ENCODE measurements around the gene POLQ.
"Not testable (repeated sequence)": the region's sequence is repeated elsewhere in the genome, so short reads cannot be mapped to it uniquely, and the experiment has no call there.

POLQ gene

GRCh38 chr3:121467085-121467484 is 78.7 kb downstream of the POLQ start:
- TF ChIP-seq CTCF (IDR thresholded peaks at IDR 0.05; ENCODE audit: insufficient read depth, low read depth, low read length, missing control alignments) = no peak
- no peak for DNase-seq (ENCODE audit: low read depth)
- H3K4me3 ChIP-seq (ENCODE audit: low read length) = no peak overlapping the region

GRCh38 chr3:121463745-121464144 is 82.0 kb downstream of the POLQ start:
- no peak overlapping the region for H3K4me3 ChIP-seq (ENCODE audit: low read length)
- no peak for TF ChIP-seq CTCF (IDR thresholded peaks at IDR 0.05; ENCODE audit: insufficient read depth, low read depth, low read length, missing control alignments)
- DNase-seq (ENCODE audit: low read depth) = no peak

- peak; percentile 18 for DNase-seq (ENCODE audit: low read depth)
- H3K4me3 ChIP-seq (ENCODE audit: low read length) = no peak overlapping the region
- no peak for TF ChIP-seq CTCF (IDR thresholded peaks at IDR 0.05; ENCODE audit: insufficient read depth, low read depth, low read length, missing control alignments)
Measured at GRCh38 chr3:121462565-121462964, 83.2 kb downstream of the POLQ start.

GRCh38 chr3:121451752-121452151 is 94.0 kb downstream of the POLQ start:
- not testable (repeated sequence) for DNase-seq (ENCODE audit: low read depth); H3K4me3 ChIP-seq (ENCODE audit: low read length)

- DNase-seq (ENCODE audit: low read depth) = no peak
- TF ChIP-seq CTCF (IDR thresholded peaks at IDR 0.05; ENCODE audit: insufficient read depth, low read depth, low read length, missing control alignments) = no peak
- no peak overlapping the region for H3K4me3 ChIP-seq (ENCODE audit: low read length)
Measured at GRCh38 chr3:121443456-121443855, 102.3 kb downstream of the POLQ start.

GRCh38 chr3:121436641-121437040 is 109.1 kb downstream of the POLQ start:
- TF ChIP-seq CTCF (IDR thresholded peaks at IDR 0.05; ENCODE audit: insufficient read depth, low read depth, low read length, missing control alignments) = no peak
- peak; percentile 47 for DNase-seq (ENCODE audit: low read depth)

GRCh38 chr3:121436074-121436473 is 109.7 kb downstream of the POLQ start:
- H3K4me3 ChIP-seq (ENCODE audit: low read length) = no peak overlapping the region
- DNase-seq (ENCODE audit: low read depth) = no peak
- TF ChIP-seq CTCF (IDR thresholded peaks at IDR 0.05; ENCODE audit: insufficient read depth, low read depth, low read length, missing control alignments) = no peak

More at GRCh38 chr3:121436641-121437040, 109.1 kb downstream of the POLQ start:
- H3K4me3 ChIP-seq (ENCODE audit: low read length) = no peak overlapping the region
